Measurements from ENCODE around the gene PTBP3.

The PTBP3 gene

DNA sequence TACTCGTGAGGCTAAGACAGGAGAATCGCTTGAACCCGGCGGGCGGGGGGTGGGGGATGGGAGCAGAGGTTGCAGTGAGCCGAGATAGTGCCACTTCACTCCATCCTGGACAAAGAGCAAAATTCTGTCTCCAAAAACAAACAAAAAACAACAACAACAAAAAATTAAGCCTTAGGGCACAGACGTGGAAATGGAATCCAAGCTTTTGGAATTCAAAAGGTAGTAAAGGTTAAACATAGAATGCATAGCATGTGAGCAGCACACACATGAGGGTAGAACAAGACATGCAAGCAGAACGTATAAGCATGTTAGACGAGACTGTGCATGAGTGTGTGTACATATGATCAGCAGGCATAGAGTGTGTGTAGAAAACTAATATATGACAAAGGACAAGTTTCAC lies 68.0 kb downstream of the PTBP3 start:
- DNase-seq: no peak

DNA sequence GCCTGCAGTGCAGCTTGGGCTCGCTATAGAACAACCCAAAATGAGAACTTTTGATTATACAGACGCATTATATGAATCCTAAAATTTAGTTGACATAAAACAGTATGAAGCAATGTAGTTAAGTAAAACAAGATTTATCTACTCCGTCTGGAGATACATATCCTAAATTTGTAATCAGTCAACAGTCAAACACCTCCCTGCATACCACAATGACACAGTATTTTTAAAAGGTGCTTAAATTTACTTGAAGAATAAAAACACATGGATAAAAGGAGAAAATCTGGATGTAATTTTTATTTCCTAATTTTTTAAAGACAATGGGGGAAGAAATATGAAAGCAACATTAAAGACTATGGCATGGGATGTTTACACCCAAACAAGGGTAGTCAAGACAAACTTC lies 70.8 kb downstream of the PTBP3 start:
- no peak for DNase-seq

DNA sequence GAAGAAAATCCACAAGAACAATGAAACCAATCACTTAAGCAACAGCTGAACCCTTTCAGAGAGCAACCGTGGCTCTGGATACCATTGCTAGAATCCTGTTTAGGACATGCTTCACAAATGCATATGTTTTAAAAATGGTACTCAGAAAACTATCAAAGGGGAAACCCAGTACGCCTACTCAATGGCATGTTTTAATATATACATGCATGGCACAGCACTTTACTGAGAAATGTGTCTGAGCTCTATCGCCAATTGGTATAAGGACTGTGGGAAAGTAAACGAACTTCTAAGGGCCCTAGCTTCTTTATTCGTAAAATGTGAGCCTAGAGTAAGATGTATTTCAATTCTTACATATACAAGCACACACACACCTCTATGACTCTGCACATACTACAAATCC lies 72.3 kb downstream of the PTBP3 start:
- no peak for DNase-seq

DNA sequence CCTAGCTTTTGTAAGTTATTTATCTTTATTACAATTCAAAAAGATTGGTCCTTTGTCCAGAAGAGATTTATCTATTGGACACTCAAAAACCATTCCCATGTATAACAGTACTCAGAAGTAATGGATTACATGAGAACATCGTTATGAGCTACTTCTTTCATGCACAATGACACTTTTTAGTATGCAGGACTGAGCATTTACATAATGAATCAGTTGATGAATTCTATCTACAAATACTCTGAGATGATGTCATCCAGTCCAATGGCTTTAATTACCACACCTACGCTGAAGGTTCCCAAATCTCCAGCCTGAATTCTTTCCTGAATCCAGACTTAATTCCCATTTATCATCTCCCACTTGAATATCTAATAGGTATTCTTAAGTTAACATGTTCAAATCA lies 75.3 kb downstream of the PTBP3 start:
- no peak for DNase-seq

DNA sequence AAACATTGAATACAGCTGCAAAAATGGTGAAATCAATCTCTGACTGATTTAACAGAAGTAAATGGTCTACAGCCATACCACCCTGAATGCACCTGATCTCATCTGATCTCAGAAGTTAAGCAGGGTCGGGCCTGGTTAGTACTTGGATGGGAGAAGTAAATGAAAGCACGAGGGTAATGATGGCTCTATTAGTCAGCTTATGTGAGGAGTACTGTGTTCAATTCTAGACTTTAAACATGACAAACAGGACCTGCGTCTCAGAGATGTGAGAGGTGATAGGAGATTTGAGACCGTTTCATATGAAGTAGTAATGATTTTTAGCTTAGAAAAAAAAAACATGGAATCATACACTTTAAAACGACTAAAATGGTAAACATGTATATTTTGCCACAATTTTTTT lies 81.2 kb downstream of the PTBP3 start:
- DNase-seq: no peak

DNA sequence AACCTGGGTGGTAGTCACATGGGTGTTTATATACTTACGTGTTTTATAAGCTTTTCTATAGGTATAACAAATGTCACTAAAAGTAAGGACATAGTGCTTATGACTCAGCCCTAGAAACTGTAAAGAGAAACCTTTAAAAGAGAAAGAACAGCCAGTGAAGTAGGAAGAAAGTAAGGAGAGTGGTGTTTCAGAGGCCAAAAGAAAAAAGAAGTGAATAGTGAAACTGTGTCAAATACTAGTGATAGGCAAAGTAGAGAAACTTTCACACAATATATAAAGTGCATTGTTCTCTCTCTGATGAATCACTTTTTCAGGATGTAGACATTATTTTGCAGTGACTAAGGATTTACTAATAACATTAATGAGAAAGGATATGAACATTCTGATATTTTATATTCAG lies 84.1 kb downstream of the PTBP3 start:
- no peak for DNase-seq

DNA sequence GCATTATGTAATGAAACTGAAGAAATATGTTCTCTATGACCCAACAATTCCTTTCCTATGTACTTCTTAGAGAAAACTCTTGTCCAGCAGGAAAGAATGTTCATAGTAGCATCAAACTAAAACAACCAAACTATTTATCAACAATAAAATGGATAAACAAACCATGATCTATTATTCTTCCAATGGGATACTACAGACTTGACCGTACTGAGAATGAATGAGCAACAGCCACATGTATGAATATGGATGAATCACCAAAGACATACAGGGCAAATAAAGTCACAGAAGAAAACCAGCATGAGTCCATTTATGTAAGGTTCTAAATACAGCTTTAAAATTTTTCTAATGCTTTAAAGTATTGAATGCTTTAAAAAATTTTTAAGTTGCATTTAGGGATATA lies 84.7 kb downstream of the PTBP3 start:
- no peak for DNase-seq

DNA sequence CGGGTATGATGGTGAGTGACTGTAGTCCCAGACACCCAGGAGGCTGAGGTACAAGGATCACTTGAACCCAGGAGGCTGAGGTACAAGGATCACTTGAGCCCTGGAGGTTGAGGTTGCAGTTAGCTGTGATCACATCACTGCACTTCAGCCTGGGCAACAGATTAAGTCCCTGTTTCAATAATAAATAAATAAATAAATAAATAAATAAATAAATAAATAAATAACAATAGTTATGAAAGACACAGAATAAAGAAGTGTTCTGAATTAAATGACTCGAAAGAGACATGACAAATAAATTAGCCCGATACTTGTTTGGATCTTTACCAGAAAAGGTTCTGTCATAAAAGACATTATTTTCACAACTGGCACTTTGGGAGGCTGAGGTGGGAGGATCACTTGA lies 86.3 kb downstream of the PTBP3 start:
- no peak for DNase-seq

DNA sequence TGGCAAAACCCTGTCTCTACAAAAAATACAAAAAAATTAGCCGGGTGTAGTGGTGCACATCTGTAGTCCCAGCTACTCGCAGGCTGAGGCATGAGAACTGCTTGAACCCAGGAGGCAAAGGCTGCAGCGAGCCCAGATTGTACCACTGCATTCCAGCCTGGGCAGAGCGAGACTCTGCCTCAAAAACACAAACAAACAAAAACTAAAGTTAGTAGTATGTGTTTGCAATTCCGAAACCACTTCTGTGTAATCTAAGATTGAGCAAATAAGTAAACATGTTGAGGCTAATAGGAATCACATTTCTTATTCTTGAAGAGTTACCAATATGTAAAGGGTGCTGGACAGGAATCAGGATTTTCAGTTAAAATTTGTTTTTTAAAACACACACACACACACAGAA lies 88.3 kb downstream of the PTBP3 start:
- DNase-seq: no peak

DNA sequence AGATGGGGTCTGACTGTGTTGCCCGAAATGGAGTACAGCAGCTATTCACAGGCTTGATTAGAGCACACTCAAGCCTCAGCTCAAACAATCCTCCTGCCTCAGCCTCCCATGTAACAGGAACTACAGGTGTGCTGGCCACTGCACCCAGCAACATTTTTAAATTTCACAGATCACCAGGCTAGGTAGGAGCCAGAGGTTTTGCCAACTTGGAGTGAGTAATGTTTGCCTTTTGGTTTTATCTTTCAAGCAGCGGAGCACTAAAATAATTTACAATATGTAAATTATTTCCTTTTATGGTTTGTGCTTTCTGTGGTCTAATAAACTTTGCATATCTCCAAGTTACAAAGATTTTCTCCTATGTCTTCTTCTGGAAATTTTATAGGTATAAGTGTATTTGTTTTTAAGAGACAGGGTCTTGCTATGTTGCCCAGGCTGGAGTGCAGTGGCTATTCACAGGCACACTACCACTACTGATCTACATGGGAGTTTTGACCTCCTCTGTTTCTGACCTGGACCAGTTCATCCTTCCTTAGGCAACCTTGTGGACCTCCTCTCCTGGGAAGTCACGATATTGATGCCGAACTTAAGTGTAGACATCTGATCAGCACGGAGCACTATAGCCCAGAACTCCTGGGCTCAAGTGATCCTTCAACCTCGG lies 91.1 kb downstream of the PTBP3 start:
- no peak for DNase-seq

DNA sequence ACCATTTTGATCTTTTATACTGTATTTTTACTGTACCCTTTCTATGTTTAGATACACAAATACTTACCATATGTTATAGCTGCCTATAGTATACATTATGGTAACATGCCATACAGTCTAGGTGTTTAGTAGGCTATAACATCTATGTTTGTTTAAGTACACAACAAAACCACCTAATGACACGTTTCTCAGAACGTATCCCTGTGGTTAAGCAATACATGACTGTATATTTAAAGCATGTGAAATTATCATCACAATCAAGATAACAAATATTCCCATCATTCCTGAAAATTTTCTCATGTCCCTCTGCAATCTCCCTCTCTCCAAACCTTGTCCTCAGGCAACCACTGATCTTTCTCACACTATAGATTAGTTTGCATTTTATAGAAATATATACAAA lies 91.9 kb downstream of the PTBP3 start:
- DNase-seq: no peak

DNA sequence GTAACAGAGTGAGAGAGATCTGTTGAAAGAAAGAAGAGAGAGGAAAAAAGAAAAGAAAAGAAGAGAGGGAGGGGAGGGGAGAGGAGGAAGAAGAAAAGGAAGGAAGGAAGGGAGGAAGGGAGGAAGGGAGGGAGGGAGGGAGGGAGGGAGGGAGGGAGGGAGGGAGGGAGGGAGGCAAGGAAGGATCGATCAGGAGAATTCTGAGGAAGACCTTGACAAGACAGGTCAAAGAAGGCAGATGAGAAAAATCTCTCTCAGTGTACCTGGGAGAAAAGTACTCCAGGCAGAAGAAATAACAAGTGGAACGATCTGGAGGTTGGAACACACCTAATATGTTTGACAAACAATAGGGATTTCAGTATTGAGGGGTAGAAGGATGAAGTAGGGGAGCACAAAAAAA lies 93.7 kb downstream of the PTBP3 start:
- no peak for DNase-seq

DNA sequence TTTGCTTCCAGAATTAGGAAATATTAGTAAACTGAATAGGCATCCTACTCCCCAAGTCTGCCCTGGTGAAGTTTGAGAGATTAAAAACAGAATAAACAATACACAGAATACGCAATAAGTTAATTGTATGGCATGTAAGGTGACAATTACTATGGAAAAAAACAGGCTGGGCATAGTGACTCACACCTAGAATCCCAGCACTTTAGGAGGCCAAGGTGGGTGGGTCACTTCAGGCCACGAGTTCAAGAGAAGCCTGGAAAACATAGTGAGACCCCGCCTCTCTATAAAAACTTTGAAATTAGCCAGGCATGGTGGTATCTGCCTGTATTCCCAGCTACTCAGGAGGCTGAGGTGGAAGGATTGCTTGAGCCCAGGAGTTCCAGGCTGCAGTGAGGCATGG lies 94.1 kb downstream of the PTBP3 start:
- no peak for DNase-seq

DNA sequence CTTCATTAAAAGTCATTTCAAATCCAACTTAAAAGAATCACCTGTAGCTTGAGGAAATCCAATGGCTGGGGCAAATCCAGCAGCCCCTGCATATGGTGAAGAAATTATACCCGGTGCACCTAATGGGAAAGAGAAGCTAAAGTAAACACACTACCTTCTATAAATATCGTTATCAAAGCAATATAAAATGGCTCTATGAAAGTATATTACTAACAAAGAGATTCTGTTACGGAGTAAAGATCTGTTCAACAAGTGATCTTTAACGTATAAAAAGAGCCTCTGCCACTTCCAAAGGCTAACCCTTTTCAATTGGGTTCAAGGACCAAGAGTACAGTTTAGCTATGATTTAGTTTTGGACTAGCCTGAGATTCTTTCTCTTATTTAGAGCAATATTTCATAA lies 98.6 kb downstream of the PTBP3 start:
- no peak for DNase-seq

DNA sequence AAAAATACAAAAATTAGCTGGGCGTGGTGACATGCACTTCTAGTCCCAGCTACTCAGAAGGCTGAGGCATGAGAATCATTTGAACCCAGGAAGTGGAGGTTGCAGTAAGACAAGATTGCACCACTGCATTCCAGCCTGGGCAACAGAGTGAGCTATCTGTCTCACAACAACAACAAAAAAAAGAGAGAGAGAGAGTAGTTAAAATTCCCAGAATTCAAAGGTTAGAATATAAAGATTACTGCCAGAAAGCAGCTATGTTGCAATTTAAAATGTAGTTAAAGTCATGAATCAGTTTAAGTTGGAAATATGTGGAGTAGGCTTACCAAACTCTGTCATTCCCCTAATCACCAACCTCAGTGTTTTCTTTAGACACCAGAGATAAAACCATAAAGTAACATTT lies 99.7 kb downstream of the PTBP3 start:
- no peak for DNase-seq

DNA sequence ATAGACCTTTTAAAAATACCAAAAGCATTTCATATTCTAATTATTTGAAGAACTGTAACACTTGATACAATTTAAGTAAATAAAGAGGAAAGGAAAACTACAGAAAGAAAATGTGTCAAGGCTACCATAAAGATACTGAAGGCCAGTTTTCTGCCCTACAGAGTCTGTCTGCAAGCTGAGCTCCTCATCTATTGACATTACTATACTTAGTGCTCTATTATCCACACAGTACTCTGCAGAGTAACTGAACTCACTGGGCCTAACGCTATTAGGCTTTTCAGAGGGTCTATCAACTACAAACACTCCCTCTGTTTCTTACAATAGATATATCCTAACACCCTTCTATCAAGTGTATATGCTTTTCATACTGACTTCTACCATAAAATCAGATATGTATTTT lies 101.2 kb downstream of the PTBP3 start:
- no peak for DNase-seq

DNA sequence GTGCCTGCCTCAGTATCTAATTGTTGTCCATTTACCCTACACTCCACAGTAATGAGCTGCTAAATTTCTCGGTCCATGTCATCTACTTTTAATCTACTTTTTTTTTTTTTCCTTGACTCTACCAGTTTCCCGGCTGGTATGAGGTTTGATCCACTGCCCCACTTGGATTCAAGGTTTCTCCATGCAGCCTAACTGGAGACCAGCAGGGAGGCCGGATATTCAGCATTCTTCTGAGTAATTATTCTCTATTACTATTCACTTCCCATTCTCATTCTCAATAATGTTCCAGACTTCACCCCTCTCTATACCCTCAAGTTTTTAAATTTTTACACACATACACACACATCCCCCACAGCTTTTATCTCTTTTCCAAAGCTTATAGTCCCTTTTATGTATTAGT lies 107.3 kb downstream of the PTBP3 start:
- DNase-seq: no peak

DNA sequence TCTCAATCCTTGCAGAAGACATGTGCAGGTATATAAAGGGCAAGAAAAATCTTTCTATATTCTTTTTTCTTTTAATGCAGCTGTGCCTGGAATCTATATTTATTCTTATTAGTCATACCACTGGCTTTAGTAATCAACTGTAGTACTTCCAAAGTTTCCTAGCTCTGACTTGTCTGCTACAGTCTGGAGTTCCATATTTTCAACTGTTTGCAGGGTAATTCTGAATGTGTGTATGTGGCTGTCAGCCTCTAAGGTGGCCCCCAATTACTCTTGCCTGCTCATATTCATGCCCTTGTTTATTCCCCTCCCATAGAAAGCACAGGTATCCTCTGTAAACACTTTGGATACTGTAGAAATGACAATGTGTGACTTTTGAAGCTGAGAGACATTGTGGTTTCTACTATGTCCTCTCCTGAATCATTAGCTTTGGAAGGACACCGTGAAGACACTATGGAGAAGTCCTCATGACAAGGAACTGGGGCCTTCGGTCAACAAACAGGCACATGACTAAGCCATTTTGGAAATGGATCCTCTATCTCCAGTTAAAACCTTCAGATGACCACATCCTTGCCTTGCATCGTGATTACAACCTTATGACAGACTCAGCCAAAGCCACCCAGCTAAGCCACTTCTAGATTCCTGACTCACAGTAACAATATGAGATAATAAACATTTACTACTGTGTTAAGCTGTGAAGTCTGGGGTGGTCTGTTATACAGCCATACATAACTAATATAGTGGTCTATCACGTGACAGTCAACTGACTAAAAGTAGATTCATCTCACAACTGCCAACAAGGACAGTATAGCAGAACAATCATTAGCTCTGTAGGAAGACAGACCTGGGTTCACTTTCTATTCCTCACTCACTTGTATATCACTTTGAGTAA lies 108.8 kb downstream of the PTBP3 start:
- DNase-seq: no peak

DNA sequence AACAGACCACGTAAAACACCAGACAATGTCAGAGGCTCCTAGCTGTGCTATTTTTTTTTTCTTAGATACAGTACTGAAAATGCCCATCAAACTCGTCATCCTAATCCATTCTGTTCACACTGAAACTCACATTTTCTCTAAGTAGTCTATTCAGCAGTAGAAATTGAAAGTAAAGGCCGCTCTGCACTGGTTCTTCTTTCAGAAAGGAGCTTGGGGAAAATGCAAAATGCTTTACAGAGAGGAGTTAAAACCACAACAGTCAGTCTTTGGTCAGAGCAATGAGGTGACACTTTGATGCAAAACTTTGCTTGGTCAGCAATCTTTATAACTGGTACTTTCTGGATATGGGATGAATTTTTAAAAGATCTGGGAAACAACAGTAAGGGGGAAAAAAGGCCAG lies 114.5 kb downstream of the PTBP3 start:
- no peak for DNase-seq

DNA sequence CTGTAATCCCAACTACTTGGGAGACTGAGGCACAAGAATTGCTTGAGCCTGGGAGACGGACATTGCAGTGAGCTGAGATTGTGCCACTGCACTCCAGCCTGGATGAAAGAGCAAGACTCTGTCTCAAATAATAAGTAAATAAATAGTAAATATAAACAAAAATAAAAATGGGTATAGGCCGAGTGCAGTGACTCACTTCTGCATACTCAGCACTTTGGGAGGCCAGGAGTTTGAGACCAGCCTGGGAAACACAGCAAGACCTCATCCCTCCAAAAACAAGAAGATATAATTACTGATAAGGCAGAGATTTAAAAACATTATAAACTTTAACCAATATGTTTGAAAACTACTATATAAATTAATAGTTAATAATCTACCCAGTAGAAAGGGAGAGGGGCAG lies 120.5 kb downstream of the PTBP3 start:
- DNase-seq: no peak

DNA sequence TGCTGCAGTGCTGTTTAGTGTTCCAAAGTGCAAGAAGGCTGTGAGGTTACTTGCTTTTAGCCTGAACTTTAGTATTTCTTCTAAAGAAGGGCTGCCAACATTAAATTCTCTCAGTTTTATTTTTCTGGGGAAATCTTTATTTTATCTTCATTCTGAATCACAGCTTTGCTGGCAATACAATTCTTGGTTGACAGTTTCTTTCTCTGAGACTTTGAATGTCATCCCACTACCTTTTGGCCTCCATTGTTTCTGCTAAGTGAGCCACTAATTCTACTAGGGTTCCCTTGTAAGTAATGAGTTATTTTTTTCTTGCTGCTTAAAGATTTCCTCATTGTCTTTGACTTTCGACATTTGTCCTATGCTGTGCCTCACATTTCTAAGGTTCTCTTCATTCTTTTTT lies 126.0 kb downstream of the PTBP3 start:
- no peak for DNase-seq

DNA sequence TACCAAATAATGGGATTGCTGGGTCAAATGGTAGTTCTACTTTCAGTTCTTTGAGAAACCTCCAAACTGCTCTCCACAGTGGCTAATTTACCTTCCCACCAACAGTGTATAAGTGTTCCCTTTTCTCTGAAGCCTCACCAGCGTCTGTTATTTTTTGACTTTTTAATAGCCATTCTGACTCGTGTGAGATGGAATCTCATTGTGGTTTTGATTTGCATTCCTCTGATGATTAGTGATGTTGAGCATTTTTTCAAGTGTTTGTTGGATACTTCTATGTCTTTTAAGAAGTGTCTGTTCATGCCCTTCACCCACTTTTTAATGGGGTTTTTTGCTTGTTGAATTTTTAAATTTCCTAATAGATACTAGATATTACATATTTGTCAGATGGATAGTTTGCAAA lies 129.9 kb downstream of the PTBP3 start:
- DNase-seq: no peak

DNA sequence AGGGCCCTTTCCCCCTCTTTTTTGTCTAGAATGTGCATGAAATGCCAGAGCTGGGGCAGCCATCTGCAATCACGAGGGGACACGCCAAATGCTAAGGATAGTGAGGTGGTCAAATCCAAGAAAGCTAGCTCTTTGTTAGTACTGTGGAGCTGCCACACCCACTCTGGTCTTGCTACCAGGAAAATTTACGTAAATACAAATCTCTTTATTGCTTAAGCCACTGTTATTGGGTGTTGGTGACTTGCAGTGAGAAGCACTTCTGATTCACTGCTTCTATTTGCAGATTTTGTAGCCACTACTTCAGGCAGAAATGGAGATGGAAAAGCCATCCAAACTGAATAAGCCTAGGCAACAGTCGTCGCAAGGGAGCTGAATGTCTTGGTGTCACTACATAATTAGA lies 132.7 kb downstream of the PTBP3 start:
- no peak for DNase-seq

DNA sequence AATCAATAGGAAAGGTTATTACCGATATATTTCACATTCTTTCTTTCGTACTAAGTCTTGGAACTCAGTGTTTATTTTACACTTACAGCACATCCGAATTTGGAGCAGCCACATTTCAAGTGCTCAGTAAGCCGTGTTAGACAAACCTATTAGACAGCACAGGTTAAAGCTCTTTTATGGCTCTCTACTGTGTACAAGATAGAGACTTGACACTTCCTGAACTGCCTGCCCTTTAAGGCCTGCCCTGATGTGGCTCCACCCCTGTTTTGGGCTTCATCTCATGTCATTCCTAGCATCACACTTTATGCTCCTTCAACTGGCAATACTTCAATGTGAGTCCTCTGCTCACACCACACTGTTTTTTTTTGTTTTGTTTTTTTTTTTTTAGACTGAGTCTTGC lies 134.8 kb downstream of the PTBP3 start:
- DNase-seq: no peak

DNA sequence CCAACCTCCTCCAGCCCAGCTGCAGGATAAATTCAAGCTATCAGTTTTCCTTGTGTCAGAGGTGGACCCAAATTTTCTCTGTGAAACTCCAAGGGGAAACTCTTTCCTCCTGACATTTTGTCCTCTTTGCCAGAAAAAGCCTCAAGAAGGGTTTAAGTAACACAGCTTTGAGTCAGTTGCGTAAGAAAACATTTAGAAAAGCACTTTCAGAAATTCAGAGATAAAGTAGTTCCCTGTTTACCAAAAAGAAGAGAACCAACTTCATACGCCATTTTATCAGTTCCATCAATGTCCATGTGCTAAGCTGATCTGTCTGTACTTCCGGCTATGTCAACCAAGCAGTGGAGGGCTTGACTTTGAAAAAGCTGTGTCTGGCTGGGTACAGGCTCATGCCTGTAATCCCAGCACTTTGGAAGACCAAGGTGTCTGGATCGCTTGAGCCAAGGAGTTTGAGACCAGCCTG lies 138.4 kb downstream of the PTBP3 start:
- no peak for DNase-seq
